H54 (cell line): ENCODE results near the gene LGR6.

Source experiments
- DNase-seq: peaks from one replicate; pipeline ENCODE4 v3.0.0; 2011; ENCODE audit warnings: low spot score, mixed read lengths; ENCODE audit not compliant: insufficient read length
- FAIRE-seq: peaks from 3 replicates; lab custom pipeline; 2011; peaks lifted over from hg19 to GRCh38; lab: Jason Lieb, UNC
- POLR2A ChIP-seq: IDR thresholded peaks from 2 replicates; pipeline ENCODE4 v1.6.1; 2011; ENCODE audit warnings: low read depth, mild to moderate bottlenecking, low read length

The LGR6 gene

DNA sequence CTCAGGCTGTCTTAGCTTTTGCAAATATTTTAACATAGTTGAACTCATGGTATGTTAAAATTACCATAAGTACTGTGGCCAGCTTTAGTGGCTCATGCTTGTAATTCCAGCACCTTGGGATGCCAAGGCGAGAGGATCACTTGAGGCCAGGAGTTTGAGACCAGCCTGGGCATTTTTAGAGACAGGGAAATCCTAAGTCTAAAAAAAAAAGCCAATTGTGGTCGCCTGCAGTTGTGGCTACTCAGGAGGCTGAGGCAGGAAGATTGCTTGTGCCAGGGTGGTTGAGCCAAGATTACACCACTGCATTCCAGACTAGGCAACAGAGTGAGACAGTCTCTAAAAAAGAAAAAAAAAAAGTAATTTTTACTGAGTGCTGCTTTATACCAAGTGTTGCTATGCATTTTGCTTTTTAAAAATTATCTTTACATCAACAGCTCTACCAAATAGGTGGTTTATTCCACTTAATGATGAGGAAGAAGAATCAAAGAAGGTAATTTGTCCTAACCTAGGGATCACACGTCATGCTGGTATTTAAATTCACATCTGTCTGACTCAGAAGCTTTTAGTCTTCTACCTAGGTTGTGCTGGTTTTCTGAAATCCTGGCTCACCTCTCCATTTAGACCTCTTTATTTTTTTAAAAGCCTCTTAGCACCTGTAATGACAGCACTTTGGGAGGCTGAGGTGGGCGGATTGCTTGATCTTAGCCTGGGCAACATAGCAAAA is 171.7 kb downstream of the LGR6 start:
- FAIRE-seq = no peak
- TF ChIP-seq POLR2A = no peak
- DNase-seq = no peak

DNA sequence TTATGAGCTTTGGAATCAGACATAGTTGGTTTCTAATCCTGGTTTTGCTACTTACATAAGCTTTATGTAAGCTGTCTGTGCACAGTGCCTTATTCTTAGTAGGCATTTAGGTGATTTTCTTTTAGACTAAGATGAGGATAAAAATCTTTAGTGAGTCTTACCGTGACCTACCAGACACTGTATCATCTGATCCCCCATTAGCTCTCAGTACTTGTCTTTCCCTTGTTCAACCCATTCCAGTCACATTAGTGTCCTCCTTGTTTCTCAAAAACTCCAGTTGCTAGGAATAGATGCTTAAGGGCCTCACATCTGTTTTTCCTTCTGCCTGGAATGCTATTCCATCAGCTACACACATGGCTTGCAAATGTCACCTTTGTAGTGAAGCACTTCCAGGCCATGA is 173.7 kb downstream of the LGR6 start:
- FAIRE-seq = no peak
- no peak for TF ChIP-seq POLR2A
- no peak for DNase-seq
